HT-29 (cell line): ENCODE measurements around the gene YLPM1. TPM values are rescaled to one million over a fixed set of nuclear protein-coding genes. Genes with fewer than 3 reads are reported as not detected.

Experiments
- DNase-seq: peaks from one replicate; pipeline ENCODE4 v3.0.0-alpha.2; 2015; ENCODE audit warnings: low spot score
- total RNA-seq: library from RNA; depleted of rRNA; stranded (reverse); fragments of >200 nt; shearing (Covaris generic); gene quantifications from 2 replicates; pipeline ENCODE4 v1.2.3, GENCODE V29; 2014; rRNA removed

The YLPM1 gene
- total RNA-seq, 1 experiment from 2014 or later = 9.1 TPM

DNA sequence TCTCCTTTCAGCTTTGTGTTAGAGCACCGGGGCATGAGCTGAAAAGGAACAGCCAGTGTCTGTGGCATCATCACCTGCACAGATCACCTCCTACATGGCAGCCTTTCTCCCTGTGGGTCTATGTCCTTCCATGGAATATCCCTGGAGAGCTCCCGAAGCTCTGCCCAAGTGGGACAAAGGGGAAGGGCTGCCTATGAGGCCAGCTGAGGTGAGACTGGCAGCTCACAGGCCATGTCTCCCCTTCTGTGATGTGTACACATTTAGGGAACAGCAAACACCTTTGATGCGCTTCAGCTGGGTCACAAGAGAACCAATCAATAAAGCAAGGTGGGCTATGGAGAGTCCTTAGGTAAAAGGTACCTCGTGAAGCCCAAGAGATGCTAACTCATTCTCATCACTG lies 108.7 kb downstream of the YLPM1 start:
- no peak for DNase-seq

DNA sequence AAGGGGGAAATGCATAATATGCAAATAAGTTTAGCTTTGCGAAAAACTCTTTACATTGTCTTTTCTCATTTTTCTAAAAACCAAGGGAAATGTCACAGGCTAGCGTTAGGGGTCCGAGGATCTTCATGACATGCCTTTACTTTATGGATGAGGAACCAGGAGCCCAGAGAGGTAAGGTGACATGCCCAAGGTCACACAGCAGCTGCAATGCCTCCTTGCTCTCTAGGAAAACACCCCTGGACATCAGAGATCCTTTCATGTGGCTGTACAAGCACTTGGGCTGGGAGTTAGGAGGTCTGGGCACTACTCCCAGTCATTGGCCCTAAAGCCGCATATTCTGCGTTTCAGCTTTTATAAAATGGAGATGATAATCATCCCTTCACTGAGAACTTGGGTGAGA lies 112.1 kb downstream of the YLPM1 start:
- DNase-seq = no peak

DNA sequence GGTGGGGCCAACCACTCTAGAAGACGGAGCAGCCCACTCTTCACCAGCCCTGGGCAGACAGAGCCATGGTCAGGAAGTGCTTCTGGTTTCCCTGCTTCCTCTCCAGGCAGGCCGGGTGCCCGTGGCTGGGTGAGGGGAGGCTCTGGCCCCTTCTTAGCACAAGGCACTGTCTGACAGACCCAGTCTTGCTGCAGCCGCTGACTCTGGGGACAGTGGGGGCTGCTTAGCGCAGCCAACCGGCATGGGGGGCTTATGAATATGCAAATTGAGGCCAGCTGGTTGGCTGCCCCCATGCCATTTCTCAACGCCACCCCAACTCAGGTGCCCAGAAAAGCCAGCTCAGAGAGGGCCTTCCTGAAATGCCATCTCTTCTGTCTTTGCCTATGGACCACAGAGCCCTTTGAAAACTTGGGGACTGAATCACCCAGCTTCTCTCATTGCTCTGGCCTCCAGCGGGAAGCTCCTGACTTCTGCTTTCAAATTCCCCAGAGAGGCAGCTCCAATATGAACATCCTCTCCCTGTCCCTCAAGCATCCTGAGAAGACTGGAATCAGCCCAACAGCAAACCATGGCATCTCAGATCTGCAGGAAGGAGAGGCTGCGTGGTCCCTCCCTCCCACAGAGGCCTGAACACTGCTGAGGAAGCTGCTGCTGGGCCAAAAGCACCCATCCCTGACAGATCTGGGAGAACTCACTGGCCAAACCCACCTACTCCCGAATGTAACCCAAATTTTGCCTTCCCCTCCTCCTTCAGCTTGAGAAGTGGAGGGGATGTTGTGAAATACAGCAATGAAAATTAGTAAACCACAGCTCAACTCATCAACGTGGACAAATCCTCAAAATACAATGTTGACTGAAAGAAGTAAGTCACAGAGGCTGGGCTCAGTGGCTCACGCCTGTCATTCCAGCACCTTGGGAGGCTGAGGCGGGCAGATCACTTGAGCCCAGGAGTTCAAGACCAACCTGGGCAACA lies 113.1 kb downstream of the YLPM1 start, which contains the start of gene PROX2:
PROX2 (minus strand) TSS at position 205 of the 973 bp plus-strand sequence. CDS start 12,311 bp downstream, outside the sequence.
- DNase-seq = no peak

DNA sequence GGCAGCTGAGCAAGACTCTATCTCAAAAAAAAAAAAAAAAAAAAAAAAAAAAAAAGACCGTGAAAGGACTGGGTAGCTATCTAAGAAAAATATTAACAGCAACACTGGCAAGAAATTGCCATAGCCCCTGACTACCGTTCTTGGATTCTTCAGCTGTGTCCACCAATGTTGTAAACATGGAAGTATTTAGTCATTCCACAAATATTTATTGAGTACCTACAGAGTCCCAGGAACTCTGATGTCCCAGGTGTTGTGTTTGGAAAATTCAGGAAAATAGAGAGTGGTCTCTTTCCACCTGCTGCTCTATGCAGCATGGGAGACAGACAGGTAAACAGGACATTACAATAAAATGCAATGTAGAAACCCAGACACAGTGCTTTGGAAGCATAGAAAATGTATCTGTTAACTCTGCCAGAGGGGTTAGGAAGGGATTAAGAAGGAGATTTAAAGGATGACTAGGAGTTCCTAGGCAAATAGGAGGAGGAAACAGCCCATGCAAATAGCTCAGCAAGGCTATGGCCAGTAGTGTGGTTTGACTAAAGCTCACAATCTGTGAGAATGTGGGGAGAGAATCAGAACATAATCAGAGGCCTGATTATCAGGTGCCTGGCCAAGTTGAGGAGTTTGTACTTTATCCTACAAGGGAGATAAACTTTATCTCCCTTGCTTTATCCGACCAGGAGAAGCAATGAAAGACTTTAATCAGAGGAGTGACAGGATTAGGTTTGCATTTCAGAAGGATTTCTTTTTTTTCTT lies 116.5 kb downstream of the YLPM1 start:
- no peak for DNase-seq

DNA sequence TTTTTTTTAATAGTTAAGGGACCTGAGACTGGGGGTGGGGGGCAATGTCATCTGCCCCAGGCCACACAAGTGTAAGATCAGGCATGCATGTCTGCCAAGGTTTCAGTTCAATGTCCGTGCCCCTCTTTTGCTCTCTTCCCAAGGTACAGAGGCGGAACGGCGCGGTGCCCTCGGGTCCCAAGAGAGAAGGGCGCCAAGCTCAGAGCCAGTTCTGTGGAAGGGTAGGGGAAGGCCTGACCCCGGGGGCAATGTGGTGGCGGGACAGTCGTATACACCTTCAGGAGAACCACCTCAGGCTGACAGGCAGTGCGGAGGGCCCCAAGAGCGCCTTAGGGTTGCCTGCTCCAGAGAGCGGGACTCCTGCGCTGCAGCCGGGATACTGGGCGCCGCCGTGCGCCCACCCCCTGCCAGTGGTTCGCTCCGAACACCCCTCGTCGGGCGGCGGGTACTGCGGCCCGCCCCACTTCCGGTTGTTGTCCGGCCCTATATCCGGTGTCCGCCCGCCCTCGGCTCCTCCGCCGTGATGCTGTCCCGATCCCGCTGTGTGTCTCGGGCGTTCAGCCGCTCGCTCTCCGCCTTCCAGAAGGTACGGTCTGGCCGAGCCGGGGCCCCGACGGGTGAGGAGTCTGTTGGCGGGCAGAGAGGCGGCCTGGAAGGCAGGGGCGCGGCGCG lies 118.5 kb downstream of the YLPM1 start, which contains the start of gene DLST:
DLST (plus strand) TSS at position 486 of the 672 bp plus-strand sequence; CDS start at position 524, 38 bp downstream.
- DNase-seq = peak; percentile 85

DNA sequence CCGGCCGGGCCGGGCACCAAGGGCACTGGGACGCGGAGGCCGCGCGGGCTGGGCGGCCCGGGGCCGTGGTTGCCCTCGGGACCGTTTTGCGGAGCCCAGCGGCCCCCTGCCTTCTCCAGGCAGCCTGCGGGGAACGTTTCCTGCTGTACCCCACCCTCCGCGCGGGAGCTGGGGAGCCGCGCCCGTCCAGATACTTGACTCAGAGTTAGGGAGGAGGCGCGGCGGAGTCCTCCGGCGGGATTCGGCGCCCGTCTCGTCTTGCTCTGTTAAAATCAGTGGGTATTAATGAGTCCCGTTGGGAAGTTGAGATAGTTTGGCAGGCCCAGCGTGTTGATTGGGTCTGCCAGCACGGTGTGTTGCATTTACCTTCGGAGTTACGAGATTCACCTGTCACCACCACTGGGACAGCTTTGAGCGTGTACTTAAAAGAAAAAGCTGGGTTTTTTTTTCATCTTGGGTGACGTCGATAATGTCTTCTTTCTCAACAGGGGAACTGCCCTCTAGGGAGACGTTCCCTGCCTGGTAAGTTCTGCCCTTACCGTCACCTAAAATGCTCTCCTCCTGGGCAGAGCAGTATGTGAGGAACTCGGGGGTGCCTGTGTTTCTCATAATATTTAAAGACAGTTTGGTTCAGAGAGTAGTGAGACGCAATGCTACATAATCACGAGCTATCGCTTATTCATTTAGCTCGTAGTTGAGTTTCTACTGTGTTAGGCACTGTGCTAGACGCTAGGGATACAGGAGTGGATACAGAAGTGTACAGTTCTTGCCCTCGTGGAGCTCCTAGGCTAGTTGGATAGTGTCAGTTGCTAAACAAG lies 119.2 kb downstream of the YLPM1 start:
- peak; percentile 54 for DNase-seq

Other genes starting within 250 kb of the YLPM1 start
- gene LTBP2, start 151.1 kb upstream of the YLPM1 start, total RNA-seq = 0.31 and 2.6 TPM in 2 replicates
- gene AREL1, start 50.2 kb upstream of the YLPM1 start, total RNA-seq = 12.0 and 18.5 TPM in 2 replicates
- 7.4 and 11.2 TPM in 2 replicates for gene FCF1, start 50.2 kb upstream of the YLPM1 start, total RNA-seq
- not detected in 2 replicates for gene PROX2, start 112.8 kb downstream of the YLPM1 start, total RNA-seq
- 31.9 and 35.2 TPM in 2 replicates for gene DLST, start 118.6 kb downstream of the YLPM1 start, total RNA-seq
- 9.4 and 17.4 TPM in 2 replicates for gene RPS6KL1, start 159.9 kb downstream of the YLPM1 start, total RNA-seq
- gene PGF, start 192.3 kb downstream of the YLPM1 start, total RNA-seq = 1.5 and 1.8 TPM in 2 replicates
- gene EIF2B2, start 239.6 kb downstream of the YLPM1 start, total RNA-seq = 57.0 and 70.2 TPM in 2 replicates